Keratinocyte (primary cell): ENCODE results near the gene RALGPS1.

Source experiments
- EZH2 ChIP-seq: IDR thresholded peaks from one replicate; pipeline ENCODE4 v1.6.1; 2012; ENCODE audit warnings: inconsistent platforms, mild to moderate bottlenecking, low read length, moderate library complexity
- TF ChIP-seq, protein P1 (sequence below), 3 experiments: IDR thresholded peaks in 1 of 3; conservative IDR thresholded peaks in 1 of 3; optimal IDR thresholded peaks in 1 of 3; 2 replicates in 2 of 3; 3 replicates in 1 of 3; pipeline versions ENCODE3 to v1.5.1; 2011; ENCODE audit warnings: low read length in 3 of 3, mild to moderate bottlenecking in 3 of 3, moderate library complexity in 2 of 3, control low read depth in 1 of 3, inconsistent platforms in 1 of 3; ENCODE audit not compliant: insufficient read depth in 2 of 3; ENCODE audit errors: extremely low read depth in 1 of 3

DNA sequence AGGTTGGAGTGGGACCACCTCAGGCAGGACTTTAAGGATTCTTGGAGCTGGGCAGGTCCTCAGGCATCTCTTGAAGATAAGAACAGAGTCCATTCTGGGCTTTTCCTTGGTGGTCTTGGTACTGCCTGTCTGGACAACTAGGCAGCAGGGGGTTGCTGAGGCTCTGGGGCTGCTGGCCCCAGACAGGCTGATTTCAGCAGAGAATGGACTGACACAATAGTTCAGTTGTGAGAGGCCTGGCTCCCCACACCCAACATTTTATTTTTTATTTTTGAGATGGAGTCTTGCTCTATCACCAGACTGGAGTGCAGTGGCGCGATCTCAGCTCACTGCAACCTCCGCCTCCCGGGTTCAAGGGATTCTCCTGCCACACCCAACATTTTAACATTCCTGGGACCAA lies 203.2 kb downstream of the RALGPS1 start:
- TF ChIP-seq, protein P1, sequence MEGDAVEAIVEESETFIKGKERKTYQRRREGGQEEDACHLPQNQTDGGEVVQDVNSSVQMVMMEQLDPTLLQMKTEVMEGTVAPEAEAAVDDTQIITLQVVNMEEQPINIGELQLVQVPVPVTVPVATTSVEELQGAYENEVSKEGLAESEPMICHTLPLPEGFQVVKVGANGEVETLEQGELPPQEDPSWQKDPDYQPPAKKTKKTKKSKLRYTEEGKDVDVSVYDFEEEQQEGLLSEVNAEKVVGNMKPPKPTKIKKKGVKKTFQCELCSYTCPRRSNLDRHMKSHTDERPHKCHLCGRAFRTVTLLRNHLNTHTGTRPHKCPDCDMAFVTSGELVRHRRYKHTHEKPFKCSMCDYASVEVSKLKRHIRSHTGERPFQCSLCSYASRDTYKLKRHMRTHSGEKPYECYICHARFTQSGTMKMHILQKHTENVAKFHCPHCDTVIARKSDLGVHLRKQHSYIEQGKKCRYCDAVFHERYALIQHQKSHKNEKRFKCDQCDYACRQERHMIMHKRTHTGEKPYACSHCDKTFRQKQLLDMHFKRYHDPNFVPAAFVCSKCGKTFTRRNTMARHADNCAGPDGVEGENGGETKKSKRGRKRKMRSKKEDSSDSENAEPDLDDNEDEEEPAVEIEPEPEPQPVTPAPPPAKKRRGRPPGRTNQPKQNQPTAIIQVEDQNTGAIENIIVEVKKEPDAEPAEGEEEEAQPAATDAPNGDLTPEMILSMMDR (optimal IDR thresholded peaks at IDR 0.05 in 1 of 3, IDR thresholded peaks at IDR 0.05 in 1 of 3, conservative IDR thresholded peaks at IDR 0.05 in 1 of 3; ENCODE audit: extremely low read depth in 1 of 3, insufficient read depth in 2 of 3, low read length in 3 of 3), result no peak
- no peak for TF ChIP-seq EZH2
